Caco-2 (cell line): Measurements from ENCODE around the gene UCK1. TPM values are rescaled to one million over a fixed set of nuclear protein-coding genes. Genes with fewer than 3 reads are reported as not detected.

Experiments
- BruUV-seq: library from RNA; stranded (reverse); fragments of 400-500 nt; replicated peaks from 2 replicates; lab custom pipeline; 2021; lab: Mats Ljungman, UMichigan
- CTCF ChIA-PET: fragments of 300-600 bp; sonication (Branson Sonifier 250); formaldehyde crosslinking; loops from one replicate; lab custom pipeline; 2022; ENCODE audit warnings: antibody characterized with exemption; lab: Charles Lee
- POLR2A ChIA-PET: fragments of 300-600 bp; sonication (Branson Sonifier 250); formaldehyde crosslinking; loops from one replicate; lab custom pipeline; 2022; ENCODE audit warnings: antibody characterized with exemption; lab: Charles Lee
- DNase-seq, 2 experiments: peaks; one replicate each; pipeline versions ENCODE4 v3.0.0 to v3.0.0-alpha.2; 2020 to 2022
- H3K27me3 ChIP-seq: replicated peaks from 2 replicates; pipeline ENCODE4 v1.6.0; 2011; ENCODE audit warnings: low read length; ENCODE audit not compliant: control insufficient read depth, insufficient read depth
- H3K36me3 ChIP-seq: 2 replicates; pipeline ENCODE4 v1.5.1; 2011; ENCODE audit warnings: low read length; ENCODE audit not compliant: control insufficient read depth, insufficient read depth
- H3K4me1 ChIP-seq: fragments of 250-450 bp; sonication (Bioruptor Pico); 2 replicates; pipeline ENCODE4 v1.5.1; 2020; ENCODE audit warnings: mild to moderate bottlenecking
- H3K4me3 ChIP-seq: 2 replicates; pipeline ENCODE4 v1.5.1; 2011; ENCODE audit warnings: low read depth, mild to moderate bottlenecking, control low read depth, low read length
- H3K9me3 ChIP-seq: fragments of 250-450 bp; sonication (Bioruptor Pico); 2 replicates; pipeline ENCODE4 v1.5.1; 2020; ENCODE audit warnings: mild to moderate bottlenecking, moderate library complexity
- H3K27ac Mint-ChIP-seq: one replicate; pipeline ENCODE4 v1.8.0; 2022; ENCODE audit warnings: mixed read lengths; ENCODE audit not compliant: unreplicated experiment
- H3K27me3 Mint-ChIP-seq: one replicate; pipeline ENCODE4 v1.8.0; 2022; ENCODE audit warnings: mixed read lengths; ENCODE audit not compliant: insufficient read depth, unreplicated experiment
- H3K36me3 Mint-ChIP-seq: one replicate; pipeline ENCODE4 v1.8.0; 2022; ENCODE audit warnings: mild to moderate bottlenecking, mixed read lengths; ENCODE audit not compliant: insufficient read depth, unreplicated experiment
- H3K4me1 Mint-ChIP-seq: one replicate; pipeline ENCODE4 v1.8.0; 2022; ENCODE audit warnings: low read depth, mixed read lengths; ENCODE audit not compliant: unreplicated experiment
- H3K4me3 Mint-ChIP-seq: one replicate; pipeline ENCODE4 v1.8.0; 2022; ENCODE audit warnings: mild to moderate bottlenecking, moderate library complexity, mixed read lengths; ENCODE audit not compliant: unreplicated experiment
- H3K9me3 Mint-ChIP-seq: one replicate; pipeline ENCODE4 v1.8.0; 2022; ENCODE audit warnings: mixed read lengths; ENCODE audit not compliant: unreplicated experiment
- CTCF ChIP-seq, 2 experiments: fragments of 200-600 bp in 1 of 2; IDR thresholded peaks; 1 replicate in 1 of 2; 2 replicates in 1 of 2; pipeline versions ENCODE4 v1.5.1 to v1.8.0; 2011 to 2022; ENCODE audit warnings: antibody characterized with exemption in 1 of 2, control low read depth in 1 of 2, inconsistent platforms in 1 of 2, low read depth in 1 of 2, low read length in 1 of 2, mild to moderate bottlenecking in 1 of 2, moderate library complexity in 1 of 2; ENCODE audit not compliant: insufficient read depth in 1 of 2, severe bottlenecking in 1 of 2, unreplicated experiment in 1 of 2
- intact Hi-C: fragments of 100-400 bp; cut with micrococcal nuclease; formaldehyde crosslinking; loops from one replicate; pipeline ENCODE4 v1.10.0; 2022; ENCODE audit not compliant: unreplicated experiment
- total RNA-seq: library from RNA; stranded (reverse); gene quantifications from 2 replicates; pipeline ENCODE4 v1.2.3, GENCODE V29; 2022

The UCK1 gene
- total RNA-seq, 1 experiment from 2014 or later = 25.7 TPM

GRCh38 chr9:131484051-131484445, 47.0 kb downstream of the UCK1 start:
- no peak for TF ChIP-seq CTCF (IDR thresholded peaks at IDR 0.05; ENCODE audit: insufficient read depth in 1 of 2, low read depth in 1 of 2, low read length in 1 of 2, severe bottlenecking in 1 of 2, unreplicated experiment in 1 of 2)
- Histone ChIP-seq H3K36me3 (peaks cover 15% of the 10 kb centered on the region), H3K4me1 (no peaks in the 10 kb centered on the region), H3K4me3 (no peak overlapping the region), H3K27me3 (no peaks in the 10 kb centered on the region), H3K9me3 (no peaks in the 10 kb centered on the region)
- ChIA-PET POLR2A (no interaction called here), CTCF (no interaction called here)
- intact Hi-C loops = no loop called here
- no peak overlapping the region for H3K4me3 Mint-ChIP-seq
- H3K4me1 Mint-ChIP-seq = no peaks in the 10 kb centered on the region
- no peak for DNase-seq
- no TSS peak for BruUV-seq
- H3K9me3 Mint-ChIP-seq = no peaks in the 10 kb centered on the region
- H3K27ac Mint-ChIP-seq = no peak overlapping the region
- H3K36me3 Mint-ChIP-seq = peaks cover 94% of the 10 kb centered on the region
- no peaks in the 10 kb centered on the region for H3K27me3 Mint-ChIP-seq

DNA sequence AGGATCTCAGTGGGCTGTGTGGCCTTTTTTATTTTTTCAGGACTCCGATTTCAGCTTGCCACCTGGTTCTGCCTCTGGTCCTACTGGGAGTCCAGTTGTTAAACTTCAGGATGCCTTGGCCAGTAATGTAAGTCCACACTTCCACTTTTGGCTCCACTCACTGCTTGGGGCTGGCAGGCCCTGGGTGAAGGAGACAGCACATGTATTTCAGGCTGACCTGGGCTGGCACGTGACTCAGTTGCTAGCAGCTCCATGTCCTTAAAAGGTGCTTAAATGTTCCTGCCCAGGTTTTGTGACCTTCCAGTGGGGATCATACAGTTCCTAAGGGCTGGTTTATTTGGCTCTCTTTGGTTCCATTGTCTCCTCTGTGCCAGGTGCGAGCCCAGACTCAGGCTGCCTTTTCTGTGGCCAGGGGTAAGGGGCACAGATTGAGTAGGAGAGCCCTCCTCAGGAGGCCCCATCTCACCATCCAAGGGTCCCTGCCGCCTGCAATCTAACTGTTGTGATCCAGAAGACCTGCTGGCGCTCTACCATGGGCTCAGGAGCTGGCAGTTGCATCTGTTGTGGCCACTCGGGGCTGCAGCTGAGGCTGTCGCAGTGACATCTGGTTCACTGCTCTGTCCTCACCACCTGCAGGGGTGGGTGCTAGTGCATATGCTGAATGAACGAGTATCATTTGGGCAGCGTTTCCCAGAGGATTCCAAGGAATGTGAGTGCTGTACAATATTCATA, 47.6 kb downstream of the UCK1 start:
- Mint-ChIP-seq H3K4me3 (no peak overlapping the region), H3K36me3 (peaks cover 94% of the 10 kb centered on the region), H3K27me3 (no peaks in the 10 kb centered on the region), H3K27ac (no peak overlapping the region), H3K4me1 (no peaks in the 10 kb centered on the region), H3K9me3 (no peaks in the 10 kb centered on the region)
- H3K4me1 ChIP-seq = no peaks in the 10 kb centered on the region
- no TSS peak for BruUV-seq
- H3K4me3 ChIP-seq = no peak overlapping the region
- TF ChIP-seq CTCF (IDR thresholded peaks at IDR 0.05; ENCODE audit: insufficient read depth in 1 of 2, low read depth in 1 of 2, low read length in 1 of 2, severe bottlenecking in 1 of 2, unreplicated experiment in 1 of 2) = no peak
- H3K9me3 ChIP-seq = no peaks in the 10 kb centered on the region
- DNase-seq = no peak
- H3K36me3 ChIP-seq = peaks cover 15% of the 10 kb centered on the region
- POLR2A ChIA-PET = no interaction called here
- intact Hi-C loops = no loop called here
- no peaks in the 10 kb centered on the region for H3K27me3 ChIP-seq
- CTCF ChIA-PET = no interaction called here

- POLR2A ChIA-PET = no interaction called here
- Mint-ChIP-seq H3K27ac (peak overlapping the region; percentile 32), H3K36me3 (peaks cover 94% of the 10 kb centered on the region)
Measured at GRCh38 chr9:131482343-131483006, 48.6 kb downstream of the UCK1 start.

More at GRCh38 chr9:131482343-131483006, 48.6 kb downstream of the UCK1 start:
- no peak for DNase-seq
- H3K27me3 ChIP-seq = no peaks in the 10 kb centered on the region
- Mint-ChIP-seq H3K4me3 (peak overlapping the region; percentile 15), H3K9me3 (no peaks in the 10 kb centered on the region), H3K4me1 (no peaks in the 10 kb centered on the region), H3K27me3 (no peaks in the 10 kb centered on the region)
- peaks cover 16% of the 10 kb centered on the region for H3K36me3 ChIP-seq
- H3K4me3 ChIP-seq = no peak overlapping the region
- TF ChIP-seq CTCF (IDR thresholded peaks at IDR 0.05; ENCODE audit: insufficient read depth in 1 of 2, low read depth in 1 of 2, low read length in 1 of 2, severe bottlenecking in 1 of 2, unreplicated experiment in 1 of 2) = no peak
- intact Hi-C loops = no loop called here
- no peaks in the 10 kb centered on the region for H3K9me3 ChIP-seq
- CTCF ChIA-PET = no interaction called here
- no TSS peak for BruUV-seq
- no peaks in the 10 kb centered on the region for H3K4me1 ChIP-seq
